ENCODE measurements around the gene GUSB.
A peak's percentile ranks its signal among the peaks of the same experiment; 100 is the strongest.
"Not testable (repeated sequence)": the region's sequence is repeated elsewhere in the genome, so short reads cannot be mapped to it uniquely, and the experiment has no call there.

The GUSB gene

DNA sequence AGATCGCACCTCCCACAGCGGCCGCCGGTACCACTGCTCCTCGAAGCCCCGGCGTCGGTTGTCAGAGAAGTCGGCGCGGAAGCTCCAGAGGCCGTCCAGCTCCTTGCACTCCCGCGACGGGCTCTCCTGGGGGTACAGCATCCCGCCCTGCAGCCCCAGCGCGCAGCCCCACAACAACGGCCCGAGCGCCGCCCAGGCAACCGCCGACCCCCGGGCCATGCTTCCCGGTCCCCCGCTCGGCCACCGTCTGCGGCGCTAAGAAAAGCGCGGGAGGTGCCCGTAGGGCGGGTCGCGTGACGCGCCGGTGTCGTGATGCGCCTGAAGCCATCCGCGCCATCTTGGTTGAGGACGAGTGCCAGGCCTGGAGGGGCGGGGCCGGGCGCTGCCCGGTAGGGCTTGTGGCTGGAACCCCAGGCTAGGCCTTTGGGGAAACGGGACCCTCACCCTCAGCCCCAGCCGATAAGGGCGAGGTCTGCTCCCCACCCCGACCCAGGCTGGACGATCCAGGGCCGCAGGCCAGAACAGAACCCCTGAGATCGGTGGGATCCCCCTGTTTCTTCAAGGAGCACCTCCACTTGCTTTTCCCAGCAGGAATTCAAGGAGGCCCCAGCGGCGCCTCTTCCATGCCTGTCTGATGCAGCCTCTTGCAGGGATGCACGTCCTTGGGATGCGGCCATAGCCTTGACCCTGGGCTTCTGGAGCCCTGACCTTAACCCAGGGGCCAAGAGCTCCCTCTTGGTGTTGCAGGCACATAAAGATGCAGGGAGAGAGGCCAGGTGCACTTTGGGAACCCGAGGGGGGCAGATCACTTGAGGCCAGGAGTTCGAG lies at the start of gene GUSB:
Gene GUSB (minus strand): TSS at position 249 of the 828 bp plus-strand sequence. CDS start 30 bp downstream, at position 219.
- Histone ChIP-seq H3K9ac (ENCODE audit: low read length in 5 of 5) (peak within 1 kb of the TSS in 4 of 5 donors; percentile 78 to 94 (median 81)), H3K4me3 (ENCODE audit: low read depth in 1 of 5, low read length in 5 of 5) (peak within 1 kb of the TSS; percentile 71 to 86 (median 76)), H3K36me3 (ENCODE audit: control insufficient read depth in 5 of 5, insufficient read depth in 5 of 5, low read length in 5 of 5) (peaks cover 0 to 13% (median 12%) of the 10 kb centered on the region in 5 donors), H3K27me3 (ENCODE audit: control insufficient read depth in 5 of 5, insufficient read depth in 4 of 5, low read length in 5 of 5) (no peaks in the 10 kb centered on the region), H3K27ac (ENCODE audit: low read depth, low read length) (peak within 1 kb of the TSS; percentile 57), H3K4me1 (ENCODE audit: control insufficient read depth in 5 of 5, insufficient read depth in 5 of 5, low read length in 5 of 5) (peaks cover 6 to 25% (median 19%) of the 10 kb centered on the region in 5 donors), H3K9me3 (ENCODE audit: control insufficient read depth in 5 of 5, low read length in 5 of 5) (no peaks in the 10 kb centered on the region)

DNA sequence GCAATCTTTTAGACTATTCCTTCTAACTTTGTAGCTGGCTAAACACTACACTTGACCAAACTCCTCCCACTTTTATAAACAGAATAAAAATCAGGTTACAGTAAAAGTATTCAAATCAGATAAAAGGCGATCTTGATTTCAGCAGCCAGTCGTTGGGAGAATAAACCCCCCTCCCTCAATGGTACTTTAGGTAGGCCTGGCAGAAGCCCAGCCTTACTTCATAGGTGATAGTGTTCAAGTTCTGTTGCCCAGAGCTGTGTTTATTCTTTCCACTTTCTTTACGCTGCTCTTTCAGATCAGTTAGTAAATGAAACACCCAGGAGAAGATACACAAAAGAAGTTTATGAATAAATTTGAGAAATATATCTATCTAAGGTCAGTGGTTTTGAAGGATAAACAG lies 46.3 kb upstream of the GUSB start:
- not testable (repeated sequence) for H3K27me3 ChIP-seq (ENCODE audit: control insufficient read depth in 5 of 5, insufficient read depth in 4 of 5, low read length in 5 of 5); H3K36me3 ChIP-seq (ENCODE audit: control insufficient read depth in 5 of 5, insufficient read depth in 5 of 5, low read length in 5 of 5); H3K4me3 ChIP-seq (ENCODE audit: low read depth in 1 of 5, low read length in 5 of 5); H3K27ac ChIP-seq (ENCODE audit: low read depth, low read length); H3K9me3 ChIP-seq (ENCODE audit: control insufficient read depth in 5 of 5, low read length in 5 of 5); H3K9ac ChIP-seq (ENCODE audit: low read length in 5 of 5)
- peaks cover 0 to 15% (median 0%) of the 10 kb centered on the region in 5 donors for H3K4me1 ChIP-seq (ENCODE audit: control insufficient read depth in 5 of 5, insufficient read depth in 5 of 5, low read length in 5 of 5)

DNA sequence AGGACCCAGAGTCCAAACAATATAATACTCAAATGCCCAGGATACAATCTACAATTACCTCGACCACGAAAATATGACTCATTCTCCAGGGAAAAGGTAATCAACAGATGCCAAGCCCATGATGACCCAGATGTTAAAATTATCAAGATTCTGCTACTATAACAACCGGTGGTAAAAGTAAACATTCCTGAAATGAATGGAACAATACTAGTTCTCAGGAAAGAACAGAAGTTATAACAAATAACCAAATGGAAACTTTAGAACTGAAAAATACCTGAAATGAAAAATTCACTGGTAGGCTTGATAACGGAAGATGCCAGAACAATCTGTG lies 34.1 kb upstream of the GUSB start:
- H3K27ac ChIP-seq (ENCODE audit: low read depth, low read length) = peak overlapping the region; percentile 7
- no peak overlapping the region for H3K4me3 ChIP-seq (ENCODE audit: low read depth in 1 of 5, low read length in 5 of 5)
- H3K27me3 ChIP-seq (ENCODE audit: control insufficient read depth in 5 of 5, insufficient read depth in 4 of 5, low read length in 5 of 5) = no peaks in the 10 kb centered on the region
- H3K9ac ChIP-seq (ENCODE audit: low read length in 5 of 5) = no peak overlapping the region
- H3K36me3 ChIP-seq (ENCODE audit: control insufficient read depth in 5 of 5, insufficient read depth in 5 of 5, low read length in 5 of 5) = no peaks in the 10 kb centered on the region
- peaks cover 0 to 19% (median 7%) of the 10 kb centered on the region in 5 donors for H3K4me1 ChIP-seq (ENCODE audit: control insufficient read depth in 5 of 5, insufficient read depth in 5 of 5, low read length in 5 of 5)
- H3K9me3 ChIP-seq (ENCODE audit: control insufficient read depth in 5 of 5, low read length in 5 of 5) = no peaks in the 10 kb centered on the region

DNA sequence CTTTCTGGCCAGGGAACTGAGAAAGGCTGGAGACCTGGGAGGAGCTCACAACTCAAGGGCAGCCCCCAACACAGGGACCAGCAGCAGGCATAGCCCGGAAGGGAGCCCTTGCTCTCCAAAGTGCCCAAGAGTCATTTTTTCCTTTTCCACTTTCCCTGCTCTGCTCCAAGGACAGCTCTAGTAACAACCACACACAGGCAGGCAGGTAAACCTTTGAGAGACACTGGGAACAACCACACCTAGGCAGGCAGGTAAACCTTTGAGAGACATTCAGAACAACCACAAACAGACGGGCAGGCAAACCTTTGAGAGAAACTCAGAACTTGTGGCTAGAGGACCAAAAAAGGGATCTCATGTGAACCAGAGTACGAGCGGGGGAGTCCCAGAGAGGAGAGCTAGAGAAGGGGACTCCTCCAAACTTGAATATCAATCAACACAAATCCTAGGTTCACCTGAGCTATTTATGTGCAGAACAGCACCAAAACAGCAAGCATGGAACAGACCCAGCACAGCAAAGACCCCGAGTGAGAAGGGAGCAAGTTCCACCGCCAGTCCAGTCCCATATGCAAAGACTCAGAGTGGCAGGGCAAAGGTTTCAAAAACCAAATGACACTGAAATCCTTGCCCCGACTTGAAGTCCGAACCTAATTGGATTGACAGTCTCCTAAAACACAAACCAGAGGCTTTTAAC lies 33.6 kb upstream of the GUSB start:
- H3K9me3 ChIP-seq (ENCODE audit: control insufficient read depth in 5 of 5, low read length in 5 of 5) = no peaks in the 10 kb centered on the region
- H3K9ac ChIP-seq (ENCODE audit: low read length in 5 of 5) = no peak overlapping the region
- H3K27ac ChIP-seq (ENCODE audit: low read depth, low read length) = peak overlapping the region; percentile 7
- no peak overlapping the region for H3K4me3 ChIP-seq (ENCODE audit: low read depth in 1 of 5, low read length in 5 of 5)
- no peaks in the 10 kb centered on the region for H3K36me3 ChIP-seq (ENCODE audit: control insufficient read depth in 5 of 5, insufficient read depth in 5 of 5, low read length in 5 of 5)
- H3K27me3 ChIP-seq (ENCODE audit: control insufficient read depth in 5 of 5, insufficient read depth in 4 of 5, low read length in 5 of 5) = no peaks in the 10 kb centered on the region
- H3K4me1 ChIP-seq (ENCODE audit: control insufficient read depth in 5 of 5, insufficient read depth in 5 of 5, low read length in 5 of 5) = peaks cover 0 to 19% (median 7%) of the 10 kb centered on the region in 5 donors

DNA sequence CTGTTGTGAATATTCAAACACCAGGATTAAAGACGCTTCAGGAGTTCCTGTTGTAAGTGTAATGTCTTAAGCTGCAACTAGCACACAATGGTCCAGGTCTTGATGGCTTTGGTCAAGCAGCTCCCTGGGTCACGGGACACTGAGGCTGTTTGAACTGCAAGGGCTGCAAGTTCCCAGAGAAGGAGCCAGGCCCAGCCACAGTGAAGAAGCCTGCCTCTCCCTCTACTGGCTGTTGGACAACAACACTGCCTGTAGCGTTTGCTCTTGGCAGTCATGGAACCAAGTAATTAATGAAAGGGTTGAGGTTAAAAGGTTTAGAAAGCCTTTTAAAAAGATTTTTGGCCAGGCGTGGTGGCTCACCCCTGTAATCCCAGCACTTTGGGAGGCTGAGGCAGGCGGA lies 31.9 kb upstream of the GUSB start:
- Histone ChIP-seq H3K4me3 (ENCODE audit: low read depth in 1 of 5, low read length in 5 of 5) (no peak overlapping the region), H3K27me3 (ENCODE audit: control insufficient read depth in 5 of 5, insufficient read depth in 4 of 5, low read length in 5 of 5) (no peaks in the 10 kb centered on the region), H3K9me3 (ENCODE audit: control insufficient read depth in 5 of 5, low read length in 5 of 5) (no peaks in the 10 kb centered on the region), H3K4me1 (ENCODE audit: control insufficient read depth in 5 of 5, insufficient read depth in 5 of 5, low read length in 5 of 5) (peaks cover 0 to 19% (median 7%) of the 10 kb centered on the region in 5 donors), H3K36me3 (ENCODE audit: control insufficient read depth in 5 of 5, insufficient read depth in 5 of 5, low read length in 5 of 5) (no peaks in the 10 kb centered on the region), H3K27ac (ENCODE audit: low read depth, low read length) (no peak overlapping the region), H3K9ac (ENCODE audit: low read length in 5 of 5) (no peak overlapping the region)

DNA sequence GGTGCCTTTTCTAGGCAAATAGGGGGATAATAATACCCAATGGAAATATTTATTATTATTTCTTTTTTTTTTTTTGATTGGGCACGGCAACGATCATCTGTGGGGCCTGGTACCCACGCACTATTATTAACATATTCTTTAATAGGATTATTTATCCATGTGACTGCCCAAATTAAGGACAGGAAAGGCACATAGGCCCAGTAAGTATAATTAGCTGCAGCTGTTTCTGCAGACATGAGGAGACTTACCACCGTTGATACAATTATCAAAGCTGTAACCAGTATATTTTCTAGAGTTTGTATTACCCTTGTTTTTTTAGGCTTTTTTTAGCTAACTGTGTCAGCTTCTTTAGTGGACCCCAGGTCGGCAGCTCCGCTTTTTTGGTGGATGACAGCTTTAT lies 25.2 kb upstream of the GUSB start:
- Histone ChIP-seq H3K27ac (ENCODE audit: low read depth, low read length) (no peak overlapping the region), H3K4me1 (ENCODE audit: control insufficient read depth in 5 of 5, insufficient read depth in 5 of 5, low read length in 5 of 5) (no peaks in the 10 kb centered on the region), H3K9ac (ENCODE audit: low read length in 5 of 5) (no peak overlapping the region), H3K36me3 (ENCODE audit: control insufficient read depth in 5 of 5, insufficient read depth in 5 of 5, low read length in 5 of 5) (no peaks in the 10 kb centered on the region), H3K4me3 (ENCODE audit: low read depth in 1 of 5, low read length in 5 of 5) (no peak overlapping the region), H3K9me3 (ENCODE audit: control insufficient read depth in 5 of 5, low read length in 5 of 5) (no peaks in the 10 kb centered on the region), H3K27me3 (ENCODE audit: control insufficient read depth in 5 of 5, insufficient read depth in 4 of 5, low read length in 5 of 5) (no peaks in the 10 kb centered on the region)

DNA sequence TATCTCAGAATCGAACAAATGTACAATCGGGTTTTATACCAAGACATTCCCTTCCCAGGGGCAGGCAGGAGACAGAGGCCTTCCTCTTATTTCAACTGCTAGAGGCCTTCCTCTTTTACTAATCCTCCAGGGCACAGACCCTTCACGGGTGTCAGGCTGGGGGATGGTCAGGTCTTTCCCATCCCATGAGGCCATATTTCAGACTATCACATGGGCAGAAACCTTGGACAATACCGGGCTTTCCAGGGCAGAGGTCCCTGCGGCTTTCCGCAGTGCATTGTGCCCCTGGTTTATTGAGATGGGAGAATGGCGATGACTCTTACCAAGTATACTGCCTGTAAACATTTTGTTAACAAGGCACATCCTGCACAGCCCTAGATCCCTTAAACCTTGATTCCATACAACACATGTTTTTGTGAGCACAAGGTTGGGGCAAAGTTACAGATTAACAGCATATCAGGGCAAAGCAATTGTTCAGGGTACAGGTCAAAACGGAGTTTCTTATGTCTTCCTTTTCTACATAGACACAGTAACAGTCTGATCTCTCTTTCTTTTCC lies 23.2 kb upstream of the GUSB start:
- not testable (repeated sequence) for H3K9me3 ChIP-seq (ENCODE audit: control insufficient read depth in 5 of 5, low read length in 5 of 5); H3K27ac ChIP-seq (ENCODE audit: low read depth, low read length); H3K4me3 ChIP-seq (ENCODE audit: low read depth in 1 of 5, low read length in 5 of 5); H3K9ac ChIP-seq (ENCODE audit: low read length in 5 of 5); H3K36me3 ChIP-seq (ENCODE audit: control insufficient read depth in 5 of 5, insufficient read depth in 5 of 5, low read length in 5 of 5); H3K27me3 ChIP-seq (ENCODE audit: control insufficient read depth in 5 of 5, insufficient read depth in 4 of 5, low read length in 5 of 5); H3K4me1 ChIP-seq (ENCODE audit: control insufficient read depth in 5 of 5, insufficient read depth in 5 of 5, low read length in 5 of 5)

DNA sequence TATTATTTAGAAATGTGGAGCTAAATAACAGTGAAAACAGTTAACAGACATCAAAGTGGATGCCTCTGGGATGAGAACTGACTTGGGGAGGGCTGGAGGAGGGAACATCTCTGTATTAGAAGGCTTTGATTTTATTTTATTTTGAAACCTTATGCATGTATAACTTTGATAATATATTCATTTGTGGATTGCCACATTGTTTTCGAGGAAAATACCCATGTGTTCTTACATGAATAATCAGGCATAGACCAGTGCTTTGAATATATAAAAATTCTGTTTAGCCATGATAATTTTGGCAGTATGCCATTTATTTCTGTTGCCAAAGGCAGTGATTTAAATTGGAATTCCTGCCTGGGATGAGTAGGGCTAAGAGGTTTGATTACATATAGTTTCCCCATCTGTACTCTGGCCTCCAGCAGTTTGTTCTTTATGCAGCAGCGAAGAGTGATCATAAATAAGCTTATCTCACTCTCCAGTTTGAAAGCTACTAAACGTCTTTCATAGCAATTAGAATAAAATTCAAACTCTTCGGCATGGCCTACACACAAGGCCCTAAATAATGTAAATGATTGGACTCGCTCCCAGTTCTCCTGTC lies 18.9 kb upstream of the GUSB start:
- not testable (repeated sequence) for H3K9ac ChIP-seq (ENCODE audit: low read length in 5 of 5); H3K27me3 ChIP-seq (ENCODE audit: control insufficient read depth in 5 of 5, insufficient read depth in 4 of 5, low read length in 5 of 5); H3K4me1 ChIP-seq (ENCODE audit: control insufficient read depth in 5 of 5, insufficient read depth in 5 of 5, low read length in 5 of 5); H3K9me3 ChIP-seq (ENCODE audit: control insufficient read depth in 5 of 5, low read length in 5 of 5); H3K36me3 ChIP-seq (ENCODE audit: control insufficient read depth in 5 of 5, insufficient read depth in 5 of 5, low read length in 5 of 5); H3K27ac ChIP-seq (ENCODE audit: low read depth, low read length); H3K4me3 ChIP-seq (ENCODE audit: low read depth in 1 of 5, low read length in 5 of 5)

DNA sequence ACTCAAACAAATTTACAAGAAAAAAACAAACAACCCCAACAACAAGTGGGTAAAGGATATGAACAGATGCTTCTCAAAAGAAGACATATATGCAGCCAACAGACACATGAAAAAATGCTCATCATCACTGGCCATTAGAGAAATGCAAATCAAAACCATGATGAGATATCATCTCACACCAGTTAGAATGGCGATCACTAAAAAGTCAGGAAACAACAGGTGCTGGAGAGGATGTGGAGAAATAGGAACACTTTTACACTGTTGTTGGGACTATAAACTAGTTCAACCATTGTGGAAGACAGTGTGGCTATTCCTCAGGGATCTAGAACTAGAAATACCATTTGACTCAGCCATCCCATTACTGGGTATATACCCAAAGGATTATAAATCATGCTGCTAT lies 13.0 kb upstream of the GUSB start:
- not testable (repeated sequence) for H3K27ac ChIP-seq (ENCODE audit: low read depth, low read length); H3K4me3 ChIP-seq (ENCODE audit: low read depth in 1 of 5, low read length in 5 of 5); H3K27me3 ChIP-seq (ENCODE audit: control insufficient read depth in 5 of 5, insufficient read depth in 4 of 5, low read length in 5 of 5); H3K4me1 ChIP-seq (ENCODE audit: control insufficient read depth in 5 of 5, insufficient read depth in 5 of 5, low read length in 5 of 5); H3K9ac ChIP-seq (ENCODE audit: low read length in 5 of 5); H3K9me3 ChIP-seq (ENCODE audit: control insufficient read depth in 5 of 5, low read length in 5 of 5); H3K36me3 ChIP-seq (ENCODE audit: control insufficient read depth in 5 of 5, insufficient read depth in 5 of 5, low read length in 5 of 5)

DNA sequence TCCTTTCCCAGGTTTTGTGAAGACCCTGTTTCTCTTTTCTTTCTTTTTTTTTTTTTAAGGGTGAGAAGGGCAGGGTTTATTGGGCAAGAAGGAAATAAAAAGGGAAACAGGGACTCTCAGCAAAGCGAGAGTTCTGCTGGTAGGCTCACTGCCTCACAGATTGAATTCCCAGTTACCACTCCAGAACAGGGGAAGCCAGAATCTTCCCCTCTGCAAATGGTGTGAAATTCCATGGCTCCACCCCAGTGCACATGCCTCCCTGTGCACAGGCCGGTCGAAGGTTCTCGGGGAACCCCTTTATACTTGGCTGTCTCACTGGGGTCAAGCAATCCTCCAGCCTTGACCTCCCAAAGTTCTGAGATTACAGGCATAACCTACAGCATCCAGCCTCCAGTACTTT lies 10.5 kb upstream of the GUSB start:
- no peaks in the 10 kb centered on the region for H3K36me3 ChIP-seq (ENCODE audit: control insufficient read depth in 5 of 5, insufficient read depth in 5 of 5, low read length in 5 of 5)
- H3K9ac ChIP-seq (ENCODE audit: low read length in 5 of 5) = no peak overlapping the region
- no peaks in the 10 kb centered on the region for H3K27me3 ChIP-seq (ENCODE audit: control insufficient read depth in 5 of 5, insufficient read depth in 4 of 5, low read length in 5 of 5)
- no peak overlapping the region for H3K27ac ChIP-seq (ENCODE audit: low read depth, low read length)
- peaks cover 0 to 3% (median 0%) of the 10 kb centered on the region in 5 donors for H3K4me1 ChIP-seq (ENCODE audit: control insufficient read depth in 5 of 5, insufficient read depth in 5 of 5, low read length in 5 of 5)
- no peaks in the 10 kb centered on the region for H3K9me3 ChIP-seq (ENCODE audit: control insufficient read depth in 5 of 5, low read length in 5 of 5)
- H3K4me3 ChIP-seq (ENCODE audit: low read depth in 1 of 5, low read length in 5 of 5) = no peak overlapping the region
